ENCODE data around the gene CYP2U1. TPM values are rescaled to one million over a fixed set of nuclear protein-coding genes. Genes with fewer than 3 reads are reported as not detected.

CYP2U1 gene
- total and polyA plus RNA-seq, 2 of the 4 experiments (the other 2 are of a cell fraction) = 6.1 to 11.1 TPM

DNA sequence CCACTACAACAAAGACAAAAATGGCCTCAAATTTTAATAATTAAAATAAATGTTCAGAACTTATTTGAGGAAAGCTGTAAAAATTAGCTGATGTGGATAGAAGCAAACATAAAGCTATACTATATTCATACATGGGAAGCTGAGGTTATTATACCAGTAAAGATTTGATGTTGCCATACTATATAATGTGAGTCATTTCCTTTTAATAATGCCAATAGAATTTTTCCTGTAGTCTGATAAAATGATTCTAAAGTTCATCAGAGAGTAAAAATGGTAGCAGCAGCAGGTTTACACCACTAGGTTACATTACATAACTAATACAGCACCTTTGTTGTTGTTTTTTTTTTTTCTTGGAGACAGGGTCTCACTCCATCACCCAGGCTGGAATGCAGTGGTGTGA, 45.5 kb upstream of the CYP2U1 start:
- Histone ChIP-seq H3K9me3 (ENCODE audit: control insufficient read depth, insufficient read depth, low read length) (no peaks in the 10 kb centered on the region; the same call in 1 of the 2 replicates), H3K4me2 (ENCODE audit: low read depth, low read length) (no peak overlapping the region), H3K56ac (ENCODE audit: extremely low read depth, insufficient read depth, low read length) (no peak overlapping the region), H3K9me1 (ENCODE audit: insufficient read depth, low read length) (no peaks in the 10 kb centered on the region), H3K27me3 (ENCODE audit: control insufficient read depth, insufficient read depth, low read length) (no peaks in the 10 kb centered on the region), H4K91ac (ENCODE audit: insufficient read depth, low read depth, low read length) (no peak overlapping the region), H2BK15ac (ENCODE audit: low read depth, low read length) (no peak overlapping the region), H2BK20ac (ENCODE audit: low read depth, low read length) (no peak overlapping the region), H3K9ac (ENCODE audit: low read depth, low read length) (no peak overlapping the region), H2AFZ (replicated peaks; ENCODE audit: low read length, poor library complexity) (no peak overlapping the region), H2AK9ac (replicated peaks; ENCODE audit: low read depth, low read length, poor library complexity) (no peak overlapping the region), H4K20me1 (ENCODE audit: insufficient read depth, low read length) (no peaks in the 10 kb centered on the region), H4K5ac (ENCODE audit: low read depth, low read length) (no peak overlapping the region), H3K27ac (ENCODE audit: insufficient read depth, low read length) (no peak overlapping the region), H2BK120ac (ENCODE audit: low read depth, low read length) (no peak overlapping the region), H3K36me3 (ENCODE audit: control insufficient read depth, insufficient read depth, low read length) (no peaks in the 10 kb centered on the region), H3K4me3 (ENCODE audit: insufficient read depth, low read depth, low read length) (no peak overlapping the region), H4K8ac (ENCODE audit: low read depth in 2 of 2, low read length in 2 of 2) (no peak overlapping the region), H2AK5ac (ENCODE audit: low read depth, low read length) (no peak overlapping the region), H3K4ac (ENCODE audit: low read depth, low read length) (no peak overlapping the region), H3K18ac (ENCODE audit: low read depth, low read length) (no peak overlapping the region), H2BK5ac (ENCODE audit: low read depth, low read length, poor library complexity, severe bottlenecking) (no peak overlapping the region), H3K14ac (replicated peaks; ENCODE audit: low read depth, low read length) (no peak overlapping the region), H3K23ac (ENCODE audit: low read depth, low read length) (no peak overlapping the region), H3K79me1 (ENCODE audit: low read depth in 1 of 2, low read length in 2 of 2) (peaks cover 0 to 2% of the 10 kb centered on the region in 2 experiments; a peak in 1 of 4 replicates), H3K4me1 (ENCODE audit: control insufficient read depth, insufficient read depth, low read length) (no peaks in the 10 kb centered on the region)
- dilution Hi-C loops (cut with HindIII; ENCODE audit: low sequenced_read_pairs, unreplicated experiment) (no loop called here), intact Hi-C loops (cut with micrococcal nuclease) (no loop called here), in situ Hi-C loops (cut with MboI; ENCODE audit: low sequenced_read_pairs) (no loop called here)
- TF ChIP-seq, protein P1, sequence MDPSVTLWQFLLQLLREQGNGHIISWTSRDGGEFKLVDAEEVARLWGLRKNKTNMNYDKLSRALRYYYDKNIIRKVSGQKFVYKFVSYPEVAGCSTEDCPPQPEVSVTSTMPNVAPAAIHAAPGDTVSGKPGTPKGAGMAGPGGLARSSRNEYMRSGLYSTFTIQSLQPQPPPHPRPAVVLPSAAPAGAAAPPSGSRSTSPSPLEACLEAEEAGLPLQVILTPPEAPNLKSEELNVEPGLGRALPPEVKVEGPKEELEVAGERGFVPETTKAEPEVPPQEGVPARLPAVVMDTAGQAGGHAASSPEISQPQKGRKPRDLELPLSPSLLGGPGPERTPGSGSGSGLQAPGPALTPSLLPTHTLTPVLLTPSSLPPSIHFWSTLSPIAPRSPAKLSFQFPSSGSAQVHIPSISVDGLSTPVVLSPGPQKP (IDR thresholded peaks at IDR 0.05; ENCODE audit: borderline replicate concordance, low read depth, low read length) = no peak
- no peak for TF ChIP-seq POLR2A (IDR thresholded peaks at IDR 0.05; ENCODE audit: low read depth, low read length)
- TF ChIP-seq FOS (IDR thresholded peaks at IDR 0.05; ENCODE audit: low read depth, low read length) = no peak
- no peak for TF ChIP-seq MXI1 (IDR thresholded peaks at IDR 0.05; ENCODE audit: borderline replicate concordance, low read depth, low read length)
- TF ChIP-seq RFX5 (IDR thresholded peaks at IDR 0.05; ENCODE audit: low read depth, low read length) = no peak
- no peak for TF ChIP-seq USF2 (IDR thresholded peaks at IDR 0.05; ENCODE audit: low read depth, low read length)
- TF ChIP-seq CHD1 (IDR thresholded peaks at IDR 0.05; ENCODE audit: low read depth, low read length) = no peak
- TF ChIP-seq MAFK (IDR thresholded peaks at IDR 0.05; ENCODE audit: low read depth, low read length) = no peak
- no peak for TF ChIP-seq RCOR1 (IDR thresholded peaks at IDR 0.05; ENCODE audit: insufficient replicate concordance, low read length)
- TF ChIP-seq, protein P2, sequence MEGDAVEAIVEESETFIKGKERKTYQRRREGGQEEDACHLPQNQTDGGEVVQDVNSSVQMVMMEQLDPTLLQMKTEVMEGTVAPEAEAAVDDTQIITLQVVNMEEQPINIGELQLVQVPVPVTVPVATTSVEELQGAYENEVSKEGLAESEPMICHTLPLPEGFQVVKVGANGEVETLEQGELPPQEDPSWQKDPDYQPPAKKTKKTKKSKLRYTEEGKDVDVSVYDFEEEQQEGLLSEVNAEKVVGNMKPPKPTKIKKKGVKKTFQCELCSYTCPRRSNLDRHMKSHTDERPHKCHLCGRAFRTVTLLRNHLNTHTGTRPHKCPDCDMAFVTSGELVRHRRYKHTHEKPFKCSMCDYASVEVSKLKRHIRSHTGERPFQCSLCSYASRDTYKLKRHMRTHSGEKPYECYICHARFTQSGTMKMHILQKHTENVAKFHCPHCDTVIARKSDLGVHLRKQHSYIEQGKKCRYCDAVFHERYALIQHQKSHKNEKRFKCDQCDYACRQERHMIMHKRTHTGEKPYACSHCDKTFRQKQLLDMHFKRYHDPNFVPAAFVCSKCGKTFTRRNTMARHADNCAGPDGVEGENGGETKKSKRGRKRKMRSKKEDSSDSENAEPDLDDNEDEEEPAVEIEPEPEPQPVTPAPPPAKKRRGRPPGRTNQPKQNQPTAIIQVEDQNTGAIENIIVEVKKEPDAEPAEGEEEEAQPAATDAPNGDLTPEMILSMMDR (conservative IDR thresholded peaks at IDR 0.05; ENCODE audit: low read depth, low read length) = no peak
- TF ChIP-seq CEBPB (IDR thresholded peaks at IDR 0.05; ENCODE audit: low read depth, low read length) = no peak
- no peak for TF ChIP-seq BHLHE40 (IDR thresholded peaks at IDR 0.05; ENCODE audit: low read depth, low read length)
- TF ChIP-seq SMC3 (IDR thresholded peaks at IDR 0.05; ENCODE audit: low read depth, low read length) = no peak
- no peak for TF ChIP-seq RAD21 (IDR thresholded peaks at IDR 0.05; ENCODE audit: low read length)
- no TSS peak for BruUV-seq (replicated peaks)
- DNase-seq (no peak), ATAC-seq (ENCODE audit: low read depth) (no peak)
- ChIA-PET POLR2A (ENCODE audit: unreplicated experiment) (no interaction called here), CTCF (no interaction called here)
